Right renal pelvis (tissue), 4 donors: ENCODE data around the gene IL15. TPM values are rescaled to one million over a fixed set of nuclear protein-coding genes. Genes with fewer than 3 reads are reported as not detected.
"Not testable (repeated sequence)": the region's sequence is repeated elsewhere in the genome, so short reads cannot be mapped to it uniquely, and the experiment has no call there.

Experiments
- DNase-seq, 4 donors: peaks; one replicate each; pipeline ENCODE4 v3.0.0-alpha.2; 2013; ENCODE audit warnings: low read depth in 4 of 4, low spot score in 3 of 4, missing footprints in 1 of 4
- polyA plus RNA-seq, 4 donors: library from polyadenylated mRNA; unstranded; fragments of 120-200 nt; gene quantifications; one replicate each; pipeline ENCODE4 v1.2.1, GENCODE V29; 2013; ENCODE audit not compliant: insufficient read length in 4 of 4

Gene IL15
- 1 to 10 TPM; 1.7 to 2.0 (median 1.9) TPM for polyA plus RNA-seq

GRCh38 chr4:141636082-141636770 is at the start of gene IL15:
TSS of gene IL15 (plus strand) at chr4:141636583. CDS start at chr4:141719465, 82,882 bp downstream.
- peak in 2 of 4 donors; percentile 23 to 38 for DNase-seq

GRCh38 chr4:141587897-141588296 is 48.5 kb upstream of the IL15 start:
- no peak for DNase-seq

GRCh38 chr4:141595531-141595930 is 40.9 kb upstream of the IL15 start:
- DNase-seq: peak in 3 of 4 donors; percentile 9 to 20 (median 19)

GRCh38 chr4:141599853-141600252 is 36.5 kb upstream of the IL15 start:
- DNase-seq: no peak

GRCh38 chr4:141604683-141605082 is 31.7 kb upstream of the IL15 start:
- DNase-seq: not testable (repeated sequence)

- DNase-seq: no peak
Observed at GRCh38 chr4:141605425-141605856, 30.9 kb upstream of the IL15 start.

GRCh38 chr4:141609243-141609642 is 27.1 kb upstream of the IL15 start:
- DNase-seq: no peak

GRCh38 chr4:141610365-141610764 is 26.0 kb upstream of the IL15 start:
- no peak for DNase-seq

GRCh38 chr4:141614878-141615586 is 21.4 kb upstream of the IL15 start:
- no peak for DNase-seq

GRCh38 chr4:141615587-141615918 is 20.8 kb upstream of the IL15 start:
- not testable (repeated sequence) for DNase-seq

GRCh38 chr4:141620715-141621114 is 15.7 kb upstream of the IL15 start:
- no peak for DNase-seq

- DNase-seq: no peak
Observed at GRCh38 chr4:141625023-141625422, 11.4 kb upstream of the IL15 start.

GRCh38 chr4:141630854-141631253 is 5.5 kb upstream of the IL15 start:
- DNase-seq: no peak

- no peak for DNase-seq
Observed at GRCh38 chr4:141635736-141636081, 674 bp upstream of the IL15 start.

- peak in 2 of 4 donors; percentile 16 to 38 for DNase-seq
Observed at GRCh38 chr4:141636771-141637460, 533 bp downstream of the IL15 start.

- no peak for DNase-seq
Observed at GRCh38 chr4:141637565-141637964, 1.2 kb downstream of the IL15 start.

- no peak for DNase-seq
Observed at GRCh38 chr4:141638230-141638629, 1.8 kb downstream of the IL15 start.

- no peak for DNase-seq
Observed at GRCh38 chr4:141640696-141641095, 4.3 kb downstream of the IL15 start.

GRCh38 chr4:141642063-141642462 is 5.7 kb downstream of the IL15 start:
- DNase-seq: no peak

GRCh38 chr4:141642711-141643110 is 6.3 kb downstream of the IL15 start:
- no peak for DNase-seq

- DNase-seq: no peak
Observed at GRCh38 chr4:141643557-141643956, 7.2 kb downstream of the IL15 start.
